Measurements from ENCODE around the gene MPHOSPH10.

DNA sequence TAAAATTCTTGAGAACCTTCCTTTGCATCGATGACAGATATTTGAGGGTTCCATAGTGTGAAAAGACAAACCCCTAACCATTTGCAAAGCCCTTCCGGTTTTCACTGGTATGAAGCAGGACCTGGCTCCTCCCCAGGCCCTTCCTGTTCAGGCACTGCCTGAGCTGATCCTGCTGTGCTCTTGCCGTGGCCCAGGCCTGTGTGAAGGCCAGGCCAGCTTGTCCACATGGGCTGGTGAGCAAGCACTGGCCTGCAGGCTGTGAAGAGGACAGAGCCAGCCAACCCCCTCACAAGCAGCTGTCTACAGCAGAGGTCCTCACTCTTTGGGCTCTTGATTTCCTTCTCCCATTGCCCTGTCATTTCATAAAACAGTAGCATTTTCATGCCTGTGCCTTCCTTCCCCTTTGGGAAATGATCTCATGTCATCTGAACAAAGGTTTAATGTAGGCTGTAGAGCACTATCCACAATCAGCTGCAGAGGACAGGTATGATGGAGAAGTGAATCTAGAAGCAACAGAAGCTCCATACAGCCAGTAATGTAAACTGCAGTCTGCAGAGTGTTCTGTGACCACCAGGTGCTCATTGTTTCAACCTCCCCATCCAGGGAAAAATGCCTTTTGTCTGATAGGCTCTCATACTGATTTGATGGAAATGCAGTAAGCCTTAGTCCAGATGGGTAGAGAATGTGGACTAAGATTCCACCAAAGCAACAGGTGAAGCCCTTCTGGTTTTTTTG, 19.8 kb downstream of the MPHOSPH10 start:
- TF ChIP-seq, protein P1, sequence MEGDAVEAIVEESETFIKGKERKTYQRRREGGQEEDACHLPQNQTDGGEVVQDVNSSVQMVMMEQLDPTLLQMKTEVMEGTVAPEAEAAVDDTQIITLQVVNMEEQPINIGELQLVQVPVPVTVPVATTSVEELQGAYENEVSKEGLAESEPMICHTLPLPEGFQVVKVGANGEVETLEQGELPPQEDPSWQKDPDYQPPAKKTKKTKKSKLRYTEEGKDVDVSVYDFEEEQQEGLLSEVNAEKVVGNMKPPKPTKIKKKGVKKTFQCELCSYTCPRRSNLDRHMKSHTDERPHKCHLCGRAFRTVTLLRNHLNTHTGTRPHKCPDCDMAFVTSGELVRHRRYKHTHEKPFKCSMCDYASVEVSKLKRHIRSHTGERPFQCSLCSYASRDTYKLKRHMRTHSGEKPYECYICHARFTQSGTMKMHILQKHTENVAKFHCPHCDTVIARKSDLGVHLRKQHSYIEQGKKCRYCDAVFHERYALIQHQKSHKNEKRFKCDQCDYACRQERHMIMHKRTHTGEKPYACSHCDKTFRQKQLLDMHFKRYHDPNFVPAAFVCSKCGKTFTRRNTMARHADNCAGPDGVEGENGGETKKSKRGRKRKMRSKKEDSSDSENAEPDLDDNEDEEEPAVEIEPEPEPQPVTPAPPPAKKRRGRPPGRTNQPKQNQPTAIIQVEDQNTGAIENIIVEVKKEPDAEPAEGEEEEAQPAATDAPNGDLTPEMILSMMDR (IDR thresholded peaks at IDR 0.05 in 4 of 5, conservative IDR thresholded peaks at IDR 0.05 in 1 of 5): no peak
- no peak for TF ChIP-seq POLR2A (IDR thresholded peaks at IDR 0.05)
